Loucy (cell line): ENCODE data around the gene ETNK2.

ENCODE experiments used
- H2AFZ ChIP-seq: fragments of 200-600 bp; sonication (generic); 2 replicates; pipeline ENCODE4 v1.6.0; 2016; ENCODE audit warnings: antibody characterized with exemption, mild to moderate bottlenecking, low read length, moderate library complexity
- H3F3A ChIP-seq: fragments of 200-600 bp; 2 replicates; pipeline ENCODE4 v1.6.0; 2016; ENCODE audit warnings: antibody characterized with exemption, low read depth, mild to moderate bottlenecking
- H3K27me3 ChIP-seq: fragments of 200-600 bp; sonication (generic); 2 replicates; pipeline ENCODE4 v1.6.1; 2014; ENCODE audit warnings: low read length, mild to moderate bottlenecking; ENCODE audit not compliant: insufficient read depth, poor library complexity, severe bottlenecking
- H3K36me3 ChIP-seq: fragments of 200-600 bp; sonication (generic); 2 replicates; pipeline ENCODE4 v1.6.1; 2016; ENCODE audit warnings: low read length; ENCODE audit not compliant: insufficient read depth
- H3K4me1 ChIP-seq: fragments of 200-600 bp; sonication (generic); 2 replicates; pipeline ENCODE4 v1.5.1; 2014; ENCODE audit warnings: low read length, mild to moderate bottlenecking; ENCODE audit not compliant: insufficient read depth, poor library complexity, severe bottlenecking
- H3K4me2 ChIP-seq: fragments of 200-600 bp; sonication (generic); 2 replicates; pipeline ENCODE4 v1.6.0; 2014; ENCODE audit warnings: antibody characterized with exemption, low read length, low read depth, mild to moderate bottlenecking; ENCODE audit not compliant: poor library complexity, severe bottlenecking
- H3K4me3 ChIP-seq: fragments of 200-600 bp; sonication (generic); 2 replicates; pipeline ENCODE4 v1.5.1; 2014; ENCODE audit warnings: low read length, mild to moderate bottlenecking, mixed read lengths; ENCODE audit not compliant: poor library complexity, severe bottlenecking
- H3K79me2 ChIP-seq: fragments of 200-600 bp; sonication (generic); 2 replicates; pipeline ENCODE4 v1.6.1; 2014; ENCODE audit warnings: low read length; ENCODE audit not compliant: insufficient read depth
- H3K9ac ChIP-seq: fragments of 200-600 bp; sonication (generic); 2 replicates; pipeline ENCODE4 v1.6.0; 2014; ENCODE audit warnings: mild to moderate bottlenecking, low read depth, low read length, moderate library complexity; ENCODE audit not compliant: poor library complexity, severe bottlenecking
- H3K9me2 ChIP-seq: fragments of 200-600 bp; sonication (generic); replicated peaks from 2 replicates; pipeline ENCODE4 v1.6.1; 2016; ENCODE audit warnings: low read depth, low read length, mixed read lengths
- H3K9me3 ChIP-seq: fragments of 200-600 bp; sonication (generic); 2 replicates; pipeline ENCODE4 v1.6.1; 2014; ENCODE audit warnings: mild to moderate bottlenecking, antibody characterized with exemption, low read length, low read depth; ENCODE audit not compliant: insufficient read depth
- H4K20me1 ChIP-seq: fragments of 200-600 bp; sonication (generic); 2 replicates; pipeline ENCODE4 v1.6.0; 2014; ENCODE audit warnings: antibody characterized with exemption, low read length, mild to moderate bottlenecking; ENCODE audit not compliant: insufficient read depth, poor library complexity, severe bottlenecking
- CTCF ChIP-seq: fragments of 200-600 bp; sonication (generic); conservative IDR thresholded peaks from 2 replicates; pipeline ENCODE4 v1.5.1; 2014; ENCODE audit warnings: mild to moderate bottlenecking, antibody characterized with exemption, low read length
- EZH2phosphoT487 ChIP-seq: fragments of 200-600 bp; IDR thresholded peaks from 2 replicates; pipeline ENCODE4 v1.6.1; 2018; ENCODE audit warnings: antibody characterized with exemption, mild to moderate bottlenecking, moderate library complexity, borderline replicate concordance

The ETNK2 gene

GRCh38 chr1:204188959-204189639 lies 37.3 kb upstream of the ETNK2 start:
- TF ChIP-seq EZH2phosphoT487 (no peak), CTCF (no peak)
- H3K79me2 ChIP-seq, result no peaks in the 10 kb centered on the region
- H2AFZ ChIP-seq, result no peak overlapping the region
- no peaks in the 10 kb centered on the region for H3K9me3 ChIP-seq
- H3K9ac ChIP-seq, result no peak overlapping the region
- no peaks in the 10 kb centered on the region for H4K20me1 ChIP-seq
- H3K4me2 ChIP-seq, result peak overlapping the region; percentile 8
- H3K4me3 ChIP-seq, result no peak overlapping the region
- peaks cover 9% of the 10 kb centered on the region for H3K4me1 ChIP-seq
- H3K9me2 ChIP-seq, result no peaks in the 10 kb centered on the region
- no peaks in the 10 kb centered on the region for H3K36me3 ChIP-seq
- no peaks in the 10 kb centered on the region for H3F3A ChIP-seq
- no peaks in the 10 kb centered on the region for H3K27me3 ChIP-seq

- Histone ChIP-seq H3K9me3 (no peaks in the 10 kb centered on the region), H2AFZ (no peak overlapping the region), H3K27me3 (no peaks in the 10 kb centered on the region), H3K4me2 (no peak overlapping the region), H3K4me3 (no peak overlapping the region), H3K4me1 (peaks cover 9% of the 10 kb centered on the region), H3F3A (no peaks in the 10 kb centered on the region), H3K9me2 (no peaks in the 10 kb centered on the region), H3K9ac (no peak overlapping the region), H3K79me2 (no peaks in the 10 kb centered on the region), H3K36me3 (no peaks in the 10 kb centered on the region), H4K20me1 (no peaks in the 10 kb centered on the region)
- TF ChIP-seq EZH2phosphoT487 (no peak), CTCF (no peak)
These were observed 34.8 kb upstream of the ETNK2 start for GRCh38 chr1:204186597-204186996.

- no peaks in the 10 kb centered on the region for H3K9me3 ChIP-seq
- no peak overlapping the region for H3K4me3 ChIP-seq
- no peaks in the 10 kb centered on the region for H3K9me2 ChIP-seq
- no peaks in the 10 kb centered on the region for H4K20me1 ChIP-seq
- H3K27me3 ChIP-seq, result no peaks in the 10 kb centered on the region
- no peaks in the 10 kb centered on the region for H3K36me3 ChIP-seq
- H3F3A ChIP-seq, result no peaks in the 10 kb centered on the region
- no peak overlapping the region for H3K4me2 ChIP-seq
- H3K4me1 ChIP-seq, result peaks cover 7% of the 10 kb centered on the region
- TF ChIP-seq CTCF (no peak), EZH2phosphoT487 (no peak)
- H2AFZ ChIP-seq, result no peak overlapping the region
- no peak overlapping the region for H3K9ac ChIP-seq
- no peaks in the 10 kb centered on the region for H3K79me2 ChIP-seq
These were observed 29.3 kb upstream of the ETNK2 start for GRCh38 chr1:204181116-204181515.
